RWPE2 (cell line): ENCODE data around the gene ADAMTS6.
A peak's percentile ranks its signal among the peaks of the same experiment; 100 is the strongest.

Experiments used
- ATAC-seq: fragments of 200-7000 bp; cut with Tn5 transposase; 3 replicates; pipeline ENCODE4 v1.9.1; 2021; ENCODE audit warnings: low read depth
- DNase-seq: peaks from one replicate; pipeline ENCODE4 v3.0.0-alpha.2; 2020; ENCODE audit warnings: low spot score
- H3K27ac ChIP-seq: fragments of 450-650 bp; 2 replicates; pipeline ENCODE4 v1.5.1; 2017; ENCODE audit warnings: mild to moderate bottlenecking; ENCODE audit not compliant: poor library complexity, severe bottlenecking
- H3K27me3 ChIP-seq: fragments of 250-450 bp; sonication (Bioruptor Pico); 2 replicates; pipeline ENCODE4 v1.5.1; 2021; ENCODE audit warnings: mild to moderate bottlenecking, moderate library complexity; ENCODE audit not compliant: insufficient read depth, poor library complexity, severe bottlenecking
- H3K36me3 ChIP-seq: fragments of 250-450 bp; sonication (Bioruptor Pico); 2 replicates; pipeline ENCODE4 v1.5.1; 2020; ENCODE audit warnings: low read depth, mild to moderate bottlenecking, moderate library complexity
- H3K4me1 ChIP-seq: fragments of 250-450 bp; sonication (Bioruptor Pico); 2 replicates; pipeline ENCODE4 v1.5.1; 2021; ENCODE audit warnings: mild to moderate bottlenecking, moderate library complexity; ENCODE audit not compliant: insufficient read depth, poor library complexity, severe bottlenecking
- H3K4me3 ChIP-seq: fragments of 250-450 bp; sonication (Bioruptor Pico); 2 replicates; pipeline ENCODE4 v1.5.1; 2021; ENCODE audit warnings: mild to moderate bottlenecking, moderate library complexity; ENCODE audit not compliant: severe bottlenecking
- H3K9me3 ChIP-seq: fragments of 250-450 bp; sonication (Bioruptor Pico); 2 replicates; pipeline ENCODE4 v1.5.1; 2021; ENCODE audit warnings: mild to moderate bottlenecking, moderate library complexity; ENCODE audit not compliant: severe bottlenecking
- CTCF ChIP-seq: fragments of 450-650 bp; IDR thresholded peaks from one replicate; pipeline ENCODE4 v1.5.1; 2017; ENCODE audit warnings: mild to moderate bottlenecking, moderate library complexity; ENCODE audit not compliant: poor library complexity, severe bottlenecking

Gene ADAMTS6

DNA sequence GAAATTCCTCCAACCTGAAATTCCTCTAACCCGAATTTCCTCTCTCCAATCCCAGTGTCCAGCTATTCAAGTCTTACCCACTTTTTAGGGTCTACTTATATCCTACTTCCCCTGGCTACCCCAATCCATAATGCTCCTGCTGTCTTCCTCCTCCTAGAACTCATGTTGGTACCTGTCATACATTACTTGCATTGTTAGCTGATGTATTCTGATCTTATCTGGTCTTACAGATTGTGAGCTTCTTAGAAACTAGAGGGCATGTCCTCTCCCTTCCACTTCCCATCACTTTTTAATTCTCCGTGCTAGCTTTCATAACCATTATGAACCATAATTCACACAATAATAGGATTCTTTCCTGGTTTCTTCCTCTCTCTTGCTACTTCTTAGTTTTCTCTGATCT is 376.9 kb downstream of the ADAMTS6 start:
- Histone ChIP-seq H3K4me3 (no peak overlapping the region), H3K9me3 (no peaks in the 10 kb centered on the region), H3K36me3 (no peaks in the 10 kb centered on the region), H3K27ac (no peak overlapping the region), H3K4me1 (peaks cover 3% of the 10 kb centered on the region), H3K27me3 (no peaks in the 10 kb centered on the region)
- no peak for ATAC-seq
- DNase-seq = no peak
- no peak for TF ChIP-seq CTCF

GRCh38 chr5:65103756-65104440 is 377.8 kb downstream of the ADAMTS6 start:
- Histone ChIP-seq H3K27ac (peak overlapping the region; percentile 24), H3K9me3 (no peaks in the 10 kb centered on the region), H3K36me3 (no peaks in the 10 kb centered on the region), H3K27me3 (no peaks in the 10 kb centered on the region), H3K4me3 (no peak overlapping the region), H3K4me1 (no peaks in the 10 kb centered on the region)
- DNase-seq (no peak), ATAC-seq (no peak)
- no peak for TF ChIP-seq CTCF

DNA sequence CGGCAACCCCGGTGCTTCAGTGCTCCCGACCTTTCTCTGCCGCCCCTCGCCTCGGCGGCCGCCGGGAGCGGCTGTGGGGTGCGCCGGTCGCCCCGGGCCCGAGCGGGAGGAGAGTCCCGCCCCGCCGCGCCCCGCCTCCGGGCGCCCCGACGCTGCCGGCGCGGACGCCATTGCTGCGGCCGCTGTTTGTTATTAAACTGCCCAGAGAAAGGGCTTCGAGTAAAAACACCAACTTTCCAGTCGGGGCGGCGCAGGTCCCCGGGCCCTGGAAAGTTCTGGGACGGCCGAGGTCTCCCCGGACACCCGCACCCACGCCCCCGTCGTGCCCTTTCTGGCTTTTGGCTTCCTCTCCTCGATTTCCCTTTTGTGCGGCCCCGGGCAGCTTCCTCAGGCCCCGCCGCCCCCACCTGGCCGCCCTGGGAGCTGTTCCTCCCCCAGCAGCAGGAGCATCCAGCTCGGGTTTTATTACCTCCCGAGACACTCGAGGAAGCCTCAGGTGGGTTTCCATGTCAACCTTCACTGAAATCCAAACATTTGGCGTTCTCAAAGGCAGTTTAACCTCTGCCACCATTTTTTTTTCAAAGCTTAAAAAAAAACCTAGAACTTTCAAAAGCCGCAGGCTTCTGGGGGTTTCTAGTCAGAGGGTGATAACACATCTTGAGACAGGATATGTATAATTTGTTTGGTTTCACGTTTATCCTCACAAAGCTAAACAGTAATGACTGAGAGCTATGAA is 378.6 kb downstream of the ADAMTS6 start:
- Histone ChIP-seq H3K4me1 (no peaks in the 10 kb centered on the region), H3K36me3 (no peaks in the 10 kb centered on the region), H3K27ac (peak overlapping the region; percentile 24), H3K9me3 (no peaks in the 10 kb centered on the region), H3K4me3 (peak overlapping the region; percentile 44), H3K27me3 (no peaks in the 10 kb centered on the region)
- TF ChIP-seq CTCF = peak; percentile 51
- ATAC-seq (peak; percentile 75), DNase-seq (no peak)

- Histone ChIP-seq H3K4me3 (peak overlapping the region; percentile 44), H3K4me1 (no peaks in the 10 kb centered on the region), H3K9me3 (no peaks in the 10 kb centered on the region), H3K27me3 (no peaks in the 10 kb centered on the region), H3K36me3 (no peaks in the 10 kb centered on the region), H3K27ac (peak overlapping the region; percentile 24)
- ATAC-seq (no peak; the same call in 2 of the 3 replicates), DNase-seq (no peak)
- no peak for TF ChIP-seq CTCF
Measured at GRCh38 chr5:65102371-65102975, 379.2 kb downstream of the ADAMTS6 start.
